A549 (cell line): ENCODE measurements around the gene GGA2. TPM values are rescaled to one million over a fixed set of nuclear protein-coding genes. Genes with fewer than 3 reads are reported as not detected.

Experiments
- ATAC-seq, 2 experiments: fragments of 200-7000 bp in 1 of 2; fragments of >200 bp in 1 of 2; cut with Nextera tagmentation in 1 of 2; cut with Tn5 transposase in 1 of 2; 3 replicates each; pipeline versions ENCODE4 v1.8.0 to v1.9.1; 2018 to 2020; ENCODE audit warnings: mild to moderate bottlenecking in 1 of 2, moderate library complexity in 1 of 2
- CTCF ChIA-PET: fragments of 300-600 bp; sonication (Branson Sonifier 250); formaldehyde crosslinking; extraction: SDS; loops from one replicate; lab custom pipeline; 2021; ENCODE audit warnings: antibody characterized with exemption, inconsistent platforms; lab: Yijun Ruan, JAX
- POLR2A ChIA-PET: fragments of 350-600 bp; formaldehyde crosslinking; extraction: SDS; loops from one replicate; lab custom pipeline; 2021; ENCODE audit warnings: antibody characterized with exemption, inconsistent platforms; lab: Yijun Ruan, JAX
- DNase-seq, 2 experiments: peaks; one replicate each; pipeline versions ENCODE4 v3.0.0 to v3.0.0-alpha.2; 2011 to 2016; ENCODE audit warnings: low read depth in 1 of 2, low spot score in 1 of 2
- FAIRE-seq: peaks from 2 replicates; lab custom pipeline; 2011; peaks lifted over from hg19 to GRCh38; lab: Jason Lieb, UNC
- H3K27ac ChIP-seq, 2 experiments: fragments of >200 bp; sonication (Bioruptor Twin); formaldehyde crosslinking; 3 replicates each; pipeline ENCODE4 v1.5.1; 2016 to 2017
- H3K4me1 ChIP-seq: fragments of >200 bp; sonication (Bioruptor Twin); formaldehyde crosslinking; 3 replicates; pipeline ENCODE4 v1.6.1; 2016
- H3K4me2 ChIP-seq: fragments of >200 bp; sonication (Bioruptor Twin); formaldehyde crosslinking; 3 replicates; pipeline ENCODE4 v1.6.1; 2016
- H3K4me3 ChIP-seq: fragments of >200 bp; sonication (Bioruptor Twin); formaldehyde crosslinking; 3 replicates; pipeline ENCODE4 v1.5.1; 2016
- H3K9me3 ChIP-seq: fragments of >200 bp; sonication (Bioruptor Twin); formaldehyde crosslinking; 3 replicates; pipeline ENCODE4 v1.6.1; 2016
- CHD4 ChIP-seq: fragments of 200-600 bp; sonication (generic); IDR thresholded peaks from 2 replicates; pipeline ENCODE4 v1.6.1; 2016; ENCODE audit warnings: antibody characterized with exemption, mild to moderate bottlenecking, borderline replicate concordance
- ELK1 ChIP-seq: fragments of 150-350 bp; IDR thresholded peaks from 2 replicates; pipeline ENCODE4 v1.6.1; 2014; ENCODE audit warnings: low read depth, mild to moderate bottlenecking, low read length
- ESRRA ChIP-seq: fragments of 150-350 bp; IDR thresholded peaks from 2 replicates; pipeline ENCODE4 v1.6.1; 2014; ENCODE audit warnings: mild to moderate bottlenecking, low read length, borderline replicate concordance
- FOSB ChIP-seq: fragments of 250-450 bp; sonication (Bioruptor Pico); IDR thresholded peaks from 2 replicates; pipeline ENCODE4 v1.5.0; 2020; ENCODE audit warnings: mild to moderate bottlenecking, moderate library complexity
- GATA3 ChIP-seq: IDR thresholded peaks from 2 replicates; pipeline ENCODE4 v1.6.1; 2012; ENCODE audit warnings: borderline replicate concordance
- HMGXB4 ChIP-seq: fragments of 250-450 bp; sonication (Bioruptor Pico); IDR thresholded peaks from 2 replicates; pipeline ENCODE4 v1.5.0; 2021; ENCODE audit warnings: mild to moderate bottlenecking, moderate library complexity, borderline replicate concordance
- HOXB5 ChIP-seq: fragments of 250-450 bp; sonication (Bioruptor Pico); IDR thresholded peaks from 2 replicates; pipeline ENCODE4 v1.5.0; 2020; ENCODE audit warnings: mild to moderate bottlenecking, moderate library complexity
- JUN ChIP-seq, 2 experiments: fragments of >200 bp; sonication (Bioruptor Twin); formaldehyde crosslinking; IDR thresholded peaks; 2 replicates in 1 of 2; 3 replicates in 1 of 2; pipeline ENCODE4 v1.6.1; 2016 to 2017
- MAX ChIP-seq: IDR thresholded peaks from 2 replicates; pipeline ENCODE4 v1.6.1; 2012
- PBX3 ChIP-seq: IDR thresholded peaks from 2 replicates; pipeline ENCODE4 v1.6.1; 2012
- PHF8 ChIP-seq: fragments of 200-600 bp; sonication (generic); IDR thresholded peaks from 2 replicates; pipeline ENCODE4 v1.6.1; 2016; ENCODE audit warnings: low read depth, mild to moderate bottlenecking, antibody characterized with exemption, moderate library complexity, borderline replicate concordance
- RARB ChIP-seq: fragments of 250-450 bp; sonication (Bioruptor Pico); IDR thresholded peaks from 2 replicates; pipeline ENCODE4 v1.8.0; 2021; ENCODE audit warnings: mild to moderate bottlenecking, moderate library complexity
- RCOR1 ChIP-seq: fragments of 150-350 bp; IDR thresholded peaks from 2 replicates; pipeline ENCODE4 v1.6.1; 2014; ENCODE audit warnings: antibody characterized with exemption, low read length, low read depth
- TFCP2L1 ChIP-seq: fragments of 250-450 bp; sonication (Bioruptor Pico); IDR thresholded peaks from 2 replicates; pipeline ENCODE4 v1.5.0; 2021; ENCODE audit warnings: mild to moderate bottlenecking
- WGBS: methylation state at CpG from one replicate; pipeline ENCODE4 v1.1.6; 2017; ENCODE audit errors: missing lambda C conversion rate; 5-methylcytosine and 5-hydroxymethylcytosine counted together
- polyA plus RNA-seq, 4 experiments: library from polyadenylated mRNA; depleted of rRNA in 3 of 4; stranded (reverse); fragments of >200 nt; fragmentation: RNase III in 1 of 4; extraction: RNeasy Plus Mini Kit Qiagen cat#74134 plus additional on column Dnase treatment in 1 of 4; gene quantifications; 2 replicates in 3 of 4; 3 replicates in 1 of 4; pipeline ENCODE4 v1.2.3, GENCODE V29; 2011 to 2017
- small RNA-seq, 6 experiments: library from RNA; depleted of rRNA; stranded (forward); fragments of <200 nt; gene quantifications; one replicate each; pipeline ENCODE3, GENCODE V24; 2012

The GGA2 gene
- polyA plus RNA-seq, 2 of the 4 experiments (the other 2 are of a cell fraction) = 33.1 to 57.9 TPM

GRCh38 chr16:23416816-23417215 is 93.5 kb downstream of the GGA2 start:
- ATAC-seq (no peak), FAIRE-seq (no peak), DNase-seq (no peak)
- peaks cover 7% of the 10 kb centered on the region; the same call in 2 of the 3 replicates for H3K4me1 ChIP-seq
- no peak overlapping the region for H3K4me2 ChIP-seq
- no peak overlapping the region for H3K4me3 ChIP-seq
- POLR2A ChIA-PET = no interaction called here
- CTCF ChIA-PET = interaction anchor here (0.7 to 1.2 kb wide), 4 partner anchors 17 to 233 kb away, joined by 3 to 5 read pairs (median 3); no protein-coding TSS in a partner anchor
- WGBS = 86% methylated on average over 7 of the region's 7 CpGs
- no peak overlapping the region for H3K27ac ChIP-seq
- H3K9me3 ChIP-seq = no peaks in the 10 kb centered on the region
- TF ChIP-seq CHD4 (no peak), MAX (no peak), ELK1 (no peak), ESRRA (no peak), FOSB (CRISPR knock-in tag) (no peak), RARB (no peak)
- TF ChIP-seq, all 56 proteins: peak for 0

- Histone ChIP-seq H3K27ac (no peak overlapping the region), H3K4me3 (no peak overlapping the region), H3K4me2 (no peak overlapping the region), H3K4me1 (peaks cover 19% of the 10 kb centered on the region; the same call in 2 of the 3 replicates), H3K9me3 (no peaks in the 10 kb centered on the region)
- no peak for TF ChIP-seq MAX
- TF ChIP-seq HOXB5 (CRISPR knock-in tag) = no peak
- TF ChIP-seq FOSB (CRISPR knock-in tag) = no peak
- no peak for TF ChIP-seq GATA3
- TF ChIP-seq RCOR1 = no peak
- TF ChIP-seq PBX3 = no peak
- TF ChIP-seq ELK1 = no peak
- TF ChIP-seq HMGXB4 = no peak
- TF ChIP-seq PHF8 = no peak
- TF ChIP-seq TFCP2L1 (CRISPR knock-in tag) = no peak
- TF ChIP-seq JUN (IDR thresholded peaks at IDR 0.05) = no peak
- WGBS = 78% methylated on average over 6 of the region's 6 CpGs
- FAIRE-seq (no peak), DNase-seq (no peak), ATAC-seq (no peak)
- POLR2A ChIA-PET = no interaction called here
- CTCF ChIA-PET = interaction anchor here (0.7 to 2.5 kb wide), 6 partner anchors 20 to 396 kb away, joined by 3 to 24 read pairs (median 4); partner anchors contain the start of genes SCNN1G and USP31
Observed at GRCh38 chr16:23414731-23415130, 95.6 kb downstream of the GGA2 start.

Small RNAs within 50 kb of the gene (small RNA-seq; reads per million reads assigned to genes)
- gene RF00072 = 0 reads per million in 6 experiments

Other genes starting within 250 kb of the GGA2 start
- gene SCNN1B, start 208.2 kb downstream of the GGA2 start, polyA plus RNA-seq (2011; rRNA removed) = 0.25 and 0.67 TPM in 2 replicates
- gene SCNN1B, start 208.2 kb downstream of the GGA2 start, polyA plus RNA-seq (2017; fragmentation: RNase III; extraction: RNeasy Plus Mini Kit Qiagen cat#74134 plus additional on column Dnase treatment) = not detected in 3 replicates
- gene COG7, start 57.3 kb downstream of the GGA2 start, polyA plus RNA-seq (2011; rRNA removed) = 18.5 and 24.7 TPM in 2 replicates
- gene COG7, start 57.3 kb downstream of the GGA2 start, polyA plus RNA-seq (2017; fragmentation: RNase III; extraction: RNeasy Plus Mini Kit Qiagen cat#74134 plus additional on column Dnase treatment) = 10.3 to 11.3 TPM (median 10.5 TPM) in 3 replicates
- 45.2 and 68.6 TPM in 2 replicates for gene EARS2, start 46.9 kb upstream of the GGA2 start, polyA plus RNA-seq (2011; rRNA removed)
- 25.2 to 30.8 TPM (median 30.4 TPM) in 3 replicates for gene EARS2, start 46.9 kb upstream of the GGA2 start, polyA plus RNA-seq (2017; fragmentation: RNase III; extraction: RNeasy Plus Mini Kit Qiagen cat#74134 plus additional on column Dnase treatment)
- gene UBFD1, start 47.2 kb upstream of the GGA2 start, polyA plus RNA-seq (2011; rRNA removed) = 75.2 and 78.0 TPM in 2 replicates
- 58.1 to 60.0 TPM (median 58.6 TPM) in 3 replicates for gene UBFD1, start 47.2 kb upstream of the GGA2 start, polyA plus RNA-seq (2017; fragmentation: RNase III; extraction: RNeasy Plus Mini Kit Qiagen cat#74134 plus additional on column Dnase treatment)
- gene NDUFAB1, start 85.8 kb upstream of the GGA2 start, polyA plus RNA-seq (2011; rRNA removed) = 160 and 277 TPM in 2 replicates
- gene NDUFAB1, start 85.8 kb upstream of the GGA2 start, polyA plus RNA-seq (2017; fragmentation: RNase III; extraction: RNeasy Plus Mini Kit Qiagen cat#74134 plus additional on column Dnase treatment) = 162 to 168 TPM (median 167 TPM) in 3 replicates
- gene PALB2, start 130.8 kb upstream of the GGA2 start, polyA plus RNA-seq (2011; rRNA removed) = 14.7 and 17.4 TPM in 2 replicates
- gene PALB2, start 130.8 kb upstream of the GGA2 start, polyA plus RNA-seq (2017; fragmentation: RNase III; extraction: RNeasy Plus Mini Kit Qiagen cat#74134 plus additional on column Dnase treatment) = 11.9 to 15.0 TPM (median 13.9 TPM) in 3 replicates
- gene DCTN5, start 131.0 kb upstream of the GGA2 start, polyA plus RNA-seq (2011; rRNA removed) = 91.1 TPM in 2 replicates
- gene DCTN5, start 131.0 kb upstream of the GGA2 start, polyA plus RNA-seq (2017; fragmentation: RNase III; extraction: RNeasy Plus Mini Kit Qiagen cat#74134 plus additional on column Dnase treatment) = 64.6 to 70.4 TPM (median 66.2 TPM) in 3 replicates
- 52.8 and 71.9 TPM in 2 replicates for gene PLK1, start 168.4 kb upstream of the GGA2 start, polyA plus RNA-seq (2011; rRNA removed)
- 108 to 117 TPM (median 114 TPM) in 3 replicates for gene PLK1, start 168.4 kb upstream of the GGA2 start, polyA plus RNA-seq (2017; fragmentation: RNase III; extraction: RNeasy Plus Mini Kit Qiagen cat#74134 plus additional on column Dnase treatment)
- gene ERN2, start 202.7 kb upstream of the GGA2 start, polyA plus RNA-seq (2011; rRNA removed) = not detected in 2 replicates
- not detected in 3 replicates for gene ERN2, start 202.7 kb upstream of the GGA2 start, polyA plus RNA-seq (2017; fragmentation: RNase III; extraction: RNeasy Plus Mini Kit Qiagen cat#74134 plus additional on column Dnase treatment)
- gene CHP2, start 244.5 kb upstream of the GGA2 start, polyA plus RNA-seq (2011; rRNA removed) = not detected in 2 replicates
- not detected in 3 replicates for gene CHP2, start 244.5 kb upstream of the GGA2 start, polyA plus RNA-seq (2017; fragmentation: RNase III; extraction: RNeasy Plus Mini Kit Qiagen cat#74134 plus additional on column Dnase treatment)